H1 (cell line): ENCODE measurements around the gene PFKFB3.

Source experiments
- BACH1 ChIP-seq: IDR thresholded peaks from 2 replicates; pipeline ENCODE4 v1.6.1; 2012; ENCODE audit warnings: low read length, improper control_type of control experiment
- BRCA1 ChIP-seq: IDR thresholded peaks from 2 replicates; pipeline ENCODE4 v1.6.1; 2012; ENCODE audit warnings: low read depth, low read length, improper control_type of control experiment
- CEBPB ChIP-seq: IDR thresholded peaks from 2 replicates; pipeline ENCODE4 v1.6.1; 2012; ENCODE audit warnings: low read depth, low read length
- CTCF ChIP-seq, 3 experiments: IDR thresholded peaks; 1 replicate in 2 of 3; 2 replicates in 1 of 3; pipeline versions ENCODE4 v1.5.1 to v1.6.1; 2011; ENCODE audit warnings: low read length in 3 of 3, mild to moderate bottlenecking in 3 of 3, inconsistent platforms in 2 of 3, low read depth in 1 of 3, moderate library complexity in 1 of 3; ENCODE audit not compliant: insufficient read depth in 1 of 3; ENCODE audit errors: control extremely low read depth in 1 of 3
- MAFK ChIP-seq: IDR thresholded peaks from 2 replicates; pipeline ENCODE4 v1.6.1; 2012; ENCODE audit warnings: low read depth, mild to moderate bottlenecking, improper control_type of control experiment, low read length
- MAX ChIP-seq: IDR thresholded peaks from 2 replicates; pipeline ENCODE4 v1.6.1; 2012; ENCODE audit warnings: inconsistent platforms
- POLR2A ChIP-seq, 2 experiments: IDR thresholded peaks; 1 replicate in 1 of 2; 2 replicates in 1 of 2; pipeline ENCODE4 v1.6.1; 2011; ENCODE audit warnings: low read depth in 2 of 2, low read length in 2 of 2, mild to moderate bottlenecking in 2 of 2; ENCODE audit errors: control extremely low read depth in 1 of 2
- POLR2AphosphoS5 ChIP-seq: IDR thresholded peaks from 2 replicates; pipeline ENCODE4 v1.6.1; 2011; ENCODE audit warnings: low read depth, low read length
- RFX5 ChIP-seq: IDR thresholded peaks from 2 replicates; pipeline ENCODE4 v1.6.1; 2011; ENCODE audit warnings: low read depth, low read length, improper control_type of control experiment, borderline replicate concordance
- SAP30 ChIP-seq: fragments of 300-600 bp; sonication (generic); IDR thresholded peaks from 2 replicates; pipeline ENCODE4 v1.7.1; 2012; ENCODE audit warnings: low read length, moderate library complexity, mild to moderate bottlenecking, inconsistent platforms; ENCODE audit not compliant: insufficient read depth, insufficient replicate concordance
- SIN3A ChIP-seq, 2 experiments: IDR thresholded peaks in 1 of 2; conservative IDR thresholded peaks in 1 of 2; 2 replicates each; pipeline ENCODE4 v1.6.1; 2011 to 2012; ENCODE audit warnings: low read length in 2 of 2, improper control_type of control experiment in 1 of 2, low read depth in 1 of 2, mild to moderate bottlenecking in 1 of 2
- SP4 ChIP-seq: IDR thresholded peaks from 2 replicates; pipeline ENCODE4 v1.6.1; 2012; ENCODE audit warnings: low read length, inconsistent platforms
- SUZ12 ChIP-seq: fragments of 200-600 bp; sonication (generic); IDR thresholded peaks from 2 replicates; pipeline ENCODE4 v1.6.1; 2012; ENCODE audit warnings: mild to moderate bottlenecking, inconsistent platforms, low read length, moderate library complexity, mixed read lengths
- TAF1 ChIP-seq: IDR thresholded peaks from 2 replicates; pipeline ENCODE4 v1.6.1; 2011; ENCODE audit warnings: mild to moderate bottlenecking, low read depth, low read length

- no peak for TF ChIP-seq SIN3A (conservative IDR thresholded peaks at IDR 0.05 in 1 of 2, IDR thresholded peaks at IDR 0.05 in 1 of 2; ENCODE audit: low read depth in 1 of 2, low read length in 2 of 2)
- no peak for TF ChIP-seq SUZ12
- no peak for TF ChIP-seq CTCF (IDR thresholded peaks at IDR 0.05; ENCODE audit: control extremely low read depth in 1 of 3, insufficient read depth in 1 of 3, low read depth in 1 of 3, low read length in 3 of 3)
- TF ChIP-seq SP4 = no peak
- TF ChIP-seq RFX5 = no peak
- no peak for TF ChIP-seq POLR2A (IDR thresholded peaks at IDR 0.05; ENCODE audit: control extremely low read depth in 1 of 2, low read depth in 2 of 2, low read length in 2 of 2)
- no peak for TF ChIP-seq MAFK
- no peak for TF ChIP-seq TAF1
- no peak for TF ChIP-seq BRCA1
- TF ChIP-seq POLR2AphosphoS5 = no peak
- no peak for TF ChIP-seq BACH1
- no peak for TF ChIP-seq MAX
- no peak for TF ChIP-seq CEBPB
- no peak for TF ChIP-seq SAP30
Observed at GRCh38 chr10:6153845-6154244, 48.9 kb upstream of the PFKFB3 start.
